HG02938 (cell line): ENCODE results near the gene HOXC6.
"Not testable (repeated sequence)": the region's sequence is repeated elsewhere in the genome, so short reads cannot be mapped to it uniquely, and the experiment has no call there.

Experiments
- ATAC-seq: cut with Tn5 transposase; IDR thresholded peaks from one replicate; pipeline ENCODE4 v1.9.1; 2021; ENCODE audit warnings: mild to moderate bottlenecking, moderate library complexity; ENCODE audit not compliant: unreplicated experiment

The HOXC6 gene

DNA sequence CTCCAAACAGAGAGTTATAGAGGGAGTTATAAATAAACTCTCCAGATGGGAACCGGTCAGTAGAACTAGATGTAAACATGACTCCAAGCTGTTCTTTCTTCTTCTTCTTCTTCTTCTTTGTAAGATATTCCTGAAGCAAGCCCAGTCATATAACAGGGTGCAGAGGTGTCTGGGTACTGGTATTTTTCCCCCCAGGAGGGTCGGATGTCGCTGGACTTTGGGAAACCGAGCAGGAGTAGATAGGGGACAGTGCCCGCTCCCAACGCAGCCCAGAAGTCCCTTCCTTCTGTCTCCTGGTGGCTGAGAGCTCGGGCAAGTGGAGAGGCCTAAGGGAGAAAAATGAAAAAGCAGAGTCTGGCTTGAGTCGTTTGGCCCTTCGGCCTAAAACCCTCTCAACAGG is 50.9 kb downstream of the HOXC6 start:
- ATAC-seq: not testable (repeated sequence)
